Stimulated activated CD8-positive, alpha-beta memory T cell treated with anti-CD3 and anti-CD28 coated beads, Interleukin-4, amount 100 ng/mL, for 24 hours (primary cell): ENCODE data around the gene FMNL3.
A peak's percentile ranks its signal among the peaks of the same experiment; 100 is the strongest.
"Not testable (repeated sequence)": the region's sequence is repeated elsewhere in the genome, so short reads cannot be mapped to it uniquely, and the experiment has no call there.

Experiments
- DNase-seq: peaks from one replicate; pipeline ENCODE4 v3.0.0-alpha.2; 2020; ENCODE audit warnings: low read depth

The FMNL3 gene

GRCh38 chr12:49627752-49628360, 79.3 kb downstream of the FMNL3 start:
- no peak for DNase-seq

- DNase-seq: no peak
These were observed 80.4 kb downstream of the FMNL3 start for GRCh38 chr12:49626836-49627235.

DNA sequence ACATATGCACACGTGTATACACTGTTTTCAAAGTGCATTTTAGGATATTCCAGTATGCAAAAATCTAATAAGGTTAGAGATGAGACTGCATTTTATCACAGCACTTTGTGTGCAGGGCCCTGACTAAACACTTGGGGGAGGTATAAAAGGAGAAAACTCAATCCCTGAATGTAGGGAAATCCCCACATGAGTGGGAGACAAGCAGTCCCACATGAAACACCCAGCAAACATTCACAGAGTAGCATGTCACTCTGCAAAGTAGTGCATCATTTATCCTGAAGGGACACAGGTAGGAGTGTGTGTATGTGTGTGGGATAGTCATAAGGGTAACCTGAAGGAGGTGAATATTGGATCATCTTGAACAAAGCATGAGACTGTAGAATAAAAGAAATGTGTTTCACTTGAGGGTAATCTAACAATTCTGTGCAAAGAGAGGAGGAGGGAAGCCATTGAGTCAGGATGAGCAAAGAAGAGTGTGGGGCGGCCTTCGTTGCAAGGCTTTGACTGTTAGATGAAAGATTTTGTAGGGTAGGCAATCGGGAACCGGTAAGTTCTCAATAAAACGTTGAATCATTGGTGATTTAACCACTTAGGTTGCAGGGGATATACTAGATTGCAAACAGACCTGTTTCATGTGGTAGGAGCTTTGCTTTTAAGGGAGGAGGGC, 80.9 kb downstream of the FMNL3 start:
- no peak for DNase-seq

- no peak for DNase-seq
These were observed 82.2 kb downstream of the FMNL3 start for GRCh38 chr12:49624921-49625577.

- DNase-seq: peak; percentile 69
These were observed 83.9 kb downstream of the FMNL3 start, which contains the start of gene PRPF40B for GRCh38 chr12:49623142-49623904. PRPF40B (plus strand) TSS chr12:49623561; CDS start chr12:49623591, 30 bp downstream.

DNA sequence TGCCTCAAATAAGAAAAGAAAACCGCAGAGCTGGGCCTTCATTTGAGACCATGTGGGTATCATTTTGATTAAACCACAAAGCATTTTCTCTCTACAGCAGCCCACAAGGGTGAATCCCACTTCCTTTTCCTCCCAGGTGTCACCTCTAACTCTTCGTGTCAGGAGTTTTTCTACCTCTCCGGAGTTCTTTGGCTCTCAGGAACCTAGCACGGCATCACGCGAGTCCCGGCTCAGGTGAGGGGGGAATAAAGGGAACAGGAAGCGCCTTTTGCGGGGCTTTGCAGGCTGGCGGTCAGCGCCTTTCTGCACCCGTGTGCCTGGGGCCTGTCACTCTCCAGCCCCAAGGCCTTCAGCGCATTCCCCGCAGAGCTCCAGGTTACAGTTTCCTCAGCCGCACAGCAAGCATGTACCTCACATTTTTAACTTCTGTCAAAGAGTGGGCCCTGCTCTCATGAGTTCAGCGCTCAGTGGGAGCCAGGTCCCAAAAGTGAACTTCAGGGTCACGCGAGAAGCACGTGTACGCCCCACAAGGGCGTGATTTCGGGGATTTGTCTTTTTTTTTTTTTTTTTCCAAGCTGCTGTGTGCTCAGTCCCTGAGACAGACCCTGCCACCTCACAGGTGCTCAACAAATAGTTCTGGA, 84.6 kb downstream of the FMNL3 start:
- DNase-seq: peak; percentile 19

DNA sequence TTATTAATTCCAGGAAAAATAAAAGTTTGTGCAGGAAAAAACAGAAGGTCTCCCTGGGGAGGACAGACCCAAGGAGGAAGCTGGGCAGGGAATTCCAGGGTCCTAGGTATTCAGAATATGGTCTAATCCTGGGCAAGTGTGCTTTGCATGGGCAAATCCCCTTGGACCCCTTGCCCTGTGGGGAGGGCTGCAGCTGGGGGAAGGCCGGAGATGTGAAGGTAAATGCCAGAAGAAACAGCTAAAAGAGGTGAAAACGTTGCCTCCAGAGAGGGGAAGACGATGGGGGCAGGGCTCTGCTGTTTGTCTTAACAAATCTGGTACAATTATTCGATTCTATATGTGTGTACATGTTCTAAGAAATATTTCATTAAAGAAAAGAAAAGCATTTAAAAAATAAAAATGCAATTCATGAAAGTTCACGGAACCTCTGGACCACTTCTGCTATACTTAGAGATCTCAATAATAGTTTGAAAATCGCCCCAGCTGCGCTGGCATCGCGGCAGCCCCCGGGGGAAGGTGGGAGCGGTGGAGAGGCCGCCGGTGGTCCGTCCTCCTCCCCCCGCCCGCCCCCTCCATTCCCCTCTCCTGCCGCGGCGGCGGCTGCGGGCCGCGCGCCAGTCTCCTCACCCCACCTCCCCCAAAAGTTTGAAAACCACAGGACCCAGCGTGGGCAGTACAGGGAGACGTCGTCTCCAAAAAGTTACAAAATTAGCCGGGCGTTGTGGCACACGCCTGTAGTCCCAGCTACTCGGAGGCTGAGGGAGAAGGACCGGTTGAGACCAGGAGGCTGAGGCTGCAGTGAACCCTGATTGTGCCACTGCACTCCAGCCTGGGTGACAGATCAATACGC, 85.3 kb downstream of the FMNL3 start:
- DNase-seq: no peak

GRCh38 chr12:49619286-49619685, 87.9 kb downstream of the FMNL3 start:
- no peak for DNase-seq

- DNase-seq: no peak
These were observed 88.6 kb downstream of the FMNL3 start for GRCh38 chr12:49618576-49618975.

DNA sequence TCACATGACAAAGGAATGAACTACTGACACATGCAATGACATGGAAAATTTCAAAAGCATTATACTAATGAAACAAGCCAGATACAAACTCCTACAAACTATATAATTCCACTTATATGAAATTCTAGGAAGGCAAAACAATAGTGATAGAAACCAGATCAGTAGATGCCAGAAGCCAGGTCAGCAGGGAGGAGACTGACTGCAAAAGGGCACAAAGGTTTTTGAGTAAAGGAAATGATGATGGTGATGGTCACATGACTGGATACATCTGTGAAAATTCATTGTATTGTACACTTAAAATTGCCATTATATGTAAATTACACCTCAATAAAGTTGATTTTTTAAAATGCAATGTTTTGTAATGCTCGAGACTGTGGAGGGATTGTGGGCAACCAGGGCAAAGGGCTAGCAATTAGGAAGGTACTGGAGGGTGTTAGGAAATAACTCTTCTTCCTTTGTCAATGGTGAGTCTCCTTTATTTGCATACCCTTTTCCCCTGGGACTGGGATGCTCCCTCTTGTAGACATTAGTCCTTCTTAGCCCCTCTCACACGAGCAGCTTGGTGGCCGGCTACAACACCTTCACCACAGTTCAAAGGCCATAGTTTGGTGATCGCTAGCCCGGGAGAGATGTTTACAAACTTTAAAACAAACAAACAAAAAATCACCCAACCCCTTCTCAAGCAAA, 90.5 kb downstream of the FMNL3 start:
- DNase-seq: no peak

DNA sequence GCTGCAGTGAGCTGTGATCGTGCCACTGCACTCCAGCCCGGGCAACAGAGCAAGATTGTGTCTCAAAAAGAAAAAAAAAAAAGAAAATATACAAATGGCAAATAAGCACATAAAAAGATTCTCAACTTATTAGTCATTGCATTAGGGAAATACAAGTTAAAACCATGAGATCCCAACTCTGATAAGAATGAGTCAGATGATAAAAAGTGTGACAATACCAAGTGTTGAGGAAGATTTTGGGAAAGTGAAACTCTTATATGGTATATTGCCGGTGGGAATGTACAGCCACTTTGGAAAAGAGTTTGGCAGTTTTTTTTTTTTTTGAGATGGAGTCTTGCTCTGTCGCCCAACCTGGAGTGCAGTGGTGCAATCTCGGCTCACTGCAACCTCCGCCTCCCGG, 91.5 kb downstream of the FMNL3 start:
- no peak for DNase-seq

DNA sequence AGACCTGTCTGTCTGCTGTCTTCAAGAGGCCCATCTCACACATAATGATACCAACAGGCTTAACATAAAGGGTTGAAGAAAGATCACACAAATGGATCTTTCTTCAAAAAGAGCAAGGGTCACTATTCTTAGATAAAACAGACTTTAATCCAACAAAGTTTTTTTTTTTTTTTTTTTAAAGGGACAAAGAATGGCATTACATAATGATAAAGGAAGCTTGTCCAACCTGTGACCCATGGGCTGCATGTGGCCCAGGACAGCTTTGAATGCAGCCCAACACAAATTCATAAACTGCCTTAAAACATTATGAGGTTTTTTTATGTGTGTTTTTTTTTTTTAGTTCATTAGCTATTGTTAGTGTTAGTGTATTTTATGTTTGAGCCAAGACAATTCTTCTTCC, 95.0 kb downstream of the FMNL3 start:
- no peak for DNase-seq

DNA sequence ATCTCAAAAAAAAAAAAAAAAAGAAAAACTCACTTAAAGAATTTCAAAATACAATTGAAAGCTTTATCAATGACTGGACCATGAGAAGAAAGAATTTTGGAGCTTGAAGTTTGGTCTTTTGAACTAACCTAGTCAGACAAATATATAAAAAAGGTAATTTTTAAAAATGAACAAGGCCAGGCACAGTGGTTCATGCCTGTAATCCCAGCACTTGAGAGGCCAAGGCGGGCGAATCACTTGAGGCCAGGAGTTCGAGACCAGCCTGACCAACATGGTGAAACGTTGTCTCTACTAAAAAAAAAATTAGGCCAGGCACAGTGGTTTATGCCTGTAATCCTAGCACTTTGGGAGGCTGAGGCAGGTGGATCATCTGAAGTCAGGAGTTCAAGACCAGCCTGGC, 96.4 kb downstream of the FMNL3 start:
- not testable (repeated sequence) for DNase-seq

DNA sequence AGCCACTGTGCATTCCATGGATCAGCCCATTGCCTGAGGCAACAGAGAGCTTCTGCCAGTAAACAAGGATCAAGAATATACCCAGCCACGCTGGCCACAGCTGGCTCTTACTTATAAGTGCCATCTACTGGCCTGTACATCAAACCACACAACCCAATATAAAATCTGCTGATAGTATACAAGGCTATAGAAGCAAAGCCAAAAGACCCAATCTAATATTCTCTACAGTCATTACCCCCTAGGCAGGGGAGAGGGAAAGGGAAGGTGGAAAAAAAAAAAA, 97.4 kb downstream of the FMNL3 start:
- no peak for DNase-seq

- no peak for DNase-seq
These were observed 97.9 kb downstream of the FMNL3 start for GRCh38 chr12:49609059-49609874.

- not testable (repeated sequence) for DNase-seq
These were observed 101.7 kb downstream of the FMNL3 start, which contains the start of gene FAM186B for GRCh38 chr12:49605539-49605938. FAM186B (minus strand) TSS chr12:49605639; CDS start chr12:49605477, 162 bp downstream.

DNA sequence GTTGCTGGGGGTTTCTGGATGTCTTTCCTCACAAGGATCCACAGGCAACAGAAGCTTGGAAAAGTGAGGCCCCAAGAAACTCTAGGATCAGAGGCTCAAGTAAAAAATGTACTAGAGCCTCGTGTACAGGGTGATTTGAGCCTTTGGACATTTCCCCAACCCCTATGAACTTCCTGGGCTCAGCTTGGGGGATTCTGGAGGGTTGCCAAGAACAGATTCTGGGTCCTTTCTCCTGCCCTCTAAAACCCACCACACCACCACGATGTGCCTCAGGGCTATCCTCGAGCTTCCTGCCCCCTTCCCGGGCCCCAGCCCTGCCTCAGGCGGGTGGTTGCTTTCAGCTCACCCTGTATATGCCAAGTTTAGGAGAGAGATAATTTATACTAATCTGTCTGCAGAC, 102.3 kb downstream of the FMNL3 start:
- no peak for DNase-seq

DNA sequence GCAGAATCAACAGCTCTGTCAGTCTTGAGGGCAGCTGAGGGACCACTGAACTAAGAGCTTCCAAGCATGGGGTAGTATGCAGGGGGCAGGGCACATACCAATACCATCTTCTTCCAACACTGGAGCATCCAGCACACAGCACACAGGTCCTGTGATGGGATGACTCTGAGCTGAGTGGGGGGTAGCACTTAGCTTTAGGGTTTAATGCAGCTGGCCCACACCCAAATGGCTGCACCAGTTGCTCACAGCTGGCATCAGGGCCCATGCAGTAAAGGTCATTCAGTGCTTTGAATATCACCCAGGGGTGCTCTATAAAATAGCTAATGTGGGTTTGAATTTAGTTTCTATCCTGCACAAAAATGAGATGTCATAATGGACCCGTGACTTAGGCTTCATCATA, 103.5 kb downstream of the FMNL3 start:
- no peak for DNase-seq

DNA sequence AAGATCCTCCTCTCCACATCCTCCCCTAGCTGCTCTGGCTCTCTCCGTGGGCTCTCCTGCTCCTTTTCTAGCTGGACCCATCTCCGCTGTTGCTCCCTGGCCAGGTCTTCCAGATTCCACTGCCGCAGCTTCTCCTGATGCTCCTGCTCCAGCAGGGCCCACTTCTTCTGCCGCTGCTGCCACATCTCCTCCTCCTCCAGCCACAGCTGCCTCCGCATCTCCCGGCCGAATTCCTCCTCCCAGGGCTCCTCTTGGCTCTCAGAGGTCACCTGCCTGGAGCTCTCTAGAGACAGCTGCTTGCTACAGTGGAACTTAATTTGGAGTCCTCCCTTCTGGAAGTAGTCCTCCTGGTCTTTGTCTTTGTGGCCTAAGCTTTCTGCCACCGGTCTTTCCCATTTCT, 107.2 kb downstream of the FMNL3 start:
- DNase-seq: no peak

DNA sequence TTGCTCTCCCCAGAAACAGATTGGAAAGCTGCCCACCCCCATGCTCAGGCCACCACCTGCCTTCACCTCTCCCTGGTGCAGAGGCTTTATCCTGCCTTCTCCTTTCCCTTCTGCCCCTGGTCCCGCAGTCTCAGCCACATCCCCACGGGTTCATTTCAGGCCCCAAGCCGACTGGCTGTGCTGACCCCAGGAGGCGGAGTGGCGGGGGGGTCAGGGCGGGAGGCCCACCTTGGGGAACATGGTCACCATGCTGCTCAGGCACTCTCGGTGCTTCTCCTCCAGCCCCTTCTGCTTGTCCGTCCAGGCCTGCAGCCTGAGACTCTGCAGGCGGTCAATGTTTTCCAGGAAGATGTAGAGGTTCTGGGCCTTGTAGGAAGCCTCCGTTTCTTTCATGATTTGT, 108.7 kb downstream of the FMNL3 start:
- no peak for DNase-seq
